Fibroblast of the conjunctiva (primary cell): Measurements from ENCODE around the gene YWHAH.

ENCODE experiments used
- DNase-seq: peaks from one replicate; pipeline ENCODE4 v3.0.0-alpha.2; 2010; ENCODE audit warnings: low read depth

Gene YWHAH

GRCh38 chr22:31943978-31944699 lies at the start of gene YWHAH:
TSS of gene YWHAH (plus strand) at chr22:31944535. CDS start at chr22:31944734, 199 bp downstream.
- DNase-seq: peak; percentile 90

GRCh38 chr22:31895411-31896123 lies 48.8 kb upstream of the YWHAH start:
- DNase-seq: no peak

GRCh38 chr22:31896472-31896871 lies 47.9 kb upstream of the YWHAH start:
- no peak for DNase-seq

- DNase-seq: no peak
These were observed 46.2 kb upstream of the YWHAH start for GRCh38 chr22:31897842-31898805.

- no peak for DNase-seq
These were observed 45.4 kb upstream of the YWHAH start for GRCh38 chr22:31898926-31899325.

- DNase-seq: no peak
These were observed 44.7 kb upstream of the YWHAH start for GRCh38 chr22:31899669-31900068.

- no peak for DNase-seq
These were observed 42.8 kb upstream of the YWHAH start for GRCh38 chr22:31901388-31902137.

- DNase-seq: no peak
These were observed 39.7 kb upstream of the YWHAH start for GRCh38 chr22:31904651-31905050.

GRCh38 chr22:31905356-31905755 lies 39.0 kb upstream of the YWHAH start:
- no peak for DNase-seq

GRCh38 chr22:31906086-31906485 lies 38.2 kb upstream of the YWHAH start:
- DNase-seq: no peak

GRCh38 chr22:31906569-31906968 lies 37.8 kb upstream of the YWHAH start:
- no peak for DNase-seq

GRCh38 chr22:31909977-31910376 lies 34.4 kb upstream of the YWHAH start:
- DNase-seq: no peak

- no peak for DNase-seq
These were observed 32.5 kb upstream of the YWHAH start for GRCh38 chr22:31911565-31912406.

- DNase-seq: peak; percentile 10
These were observed 32.0 kb upstream of the YWHAH start for GRCh38 chr22:31912407-31912743.

- no peak for DNase-seq
These were observed 28.7 kb upstream of the YWHAH start for GRCh38 chr22:31915586-31915985.

GRCh38 chr22:31917227-31917921 lies 27.0 kb upstream of the YWHAH start:
- DNase-seq: no peak

- DNase-seq: no peak
These were observed 24.6 kb upstream of the YWHAH start for GRCh38 chr22:31919730-31920129.

GRCh38 chr22:31920306-31920705 lies 24.0 kb upstream of the YWHAH start:
- DNase-seq: no peak

GRCh38 chr22:31921106-31921505 lies 23.2 kb upstream of the YWHAH start:
- DNase-seq: no peak

- no peak for DNase-seq
These were observed 21.8 kb upstream of the YWHAH start for GRCh38 chr22:31922534-31922933.
